Fibroblast of skin of back (primary cell): ENCODE measurements around the gene DCUN1D5. TPM values are rescaled to one million over a fixed set of nuclear protein-coding genes. Genes with fewer than 3 reads are reported as not detected.

Experiments
- DNase-seq: peaks from one replicate; pipeline ENCODE4 v3.0.0-alpha.2; 2013
- polyA plus RNA-seq, 2 experiments: library from polyadenylated mRNA; unstranded; fragments of 120-200 nt; gene quantifications; one replicate each; pipeline ENCODE4 v1.2.1, GENCODE V29; 2013; ENCODE audit not compliant: insufficient read length in 2 of 2

DCUN1D5 gene
- 59.1 TPM for polyA plus RNA-seq (2013, experiment 1 of 2; ENCODE audit: insufficient read length)
- 41.3 TPM for polyA plus RNA-seq (2013, experiment 2 of 2; ENCODE audit: insufficient read length)

DNA sequence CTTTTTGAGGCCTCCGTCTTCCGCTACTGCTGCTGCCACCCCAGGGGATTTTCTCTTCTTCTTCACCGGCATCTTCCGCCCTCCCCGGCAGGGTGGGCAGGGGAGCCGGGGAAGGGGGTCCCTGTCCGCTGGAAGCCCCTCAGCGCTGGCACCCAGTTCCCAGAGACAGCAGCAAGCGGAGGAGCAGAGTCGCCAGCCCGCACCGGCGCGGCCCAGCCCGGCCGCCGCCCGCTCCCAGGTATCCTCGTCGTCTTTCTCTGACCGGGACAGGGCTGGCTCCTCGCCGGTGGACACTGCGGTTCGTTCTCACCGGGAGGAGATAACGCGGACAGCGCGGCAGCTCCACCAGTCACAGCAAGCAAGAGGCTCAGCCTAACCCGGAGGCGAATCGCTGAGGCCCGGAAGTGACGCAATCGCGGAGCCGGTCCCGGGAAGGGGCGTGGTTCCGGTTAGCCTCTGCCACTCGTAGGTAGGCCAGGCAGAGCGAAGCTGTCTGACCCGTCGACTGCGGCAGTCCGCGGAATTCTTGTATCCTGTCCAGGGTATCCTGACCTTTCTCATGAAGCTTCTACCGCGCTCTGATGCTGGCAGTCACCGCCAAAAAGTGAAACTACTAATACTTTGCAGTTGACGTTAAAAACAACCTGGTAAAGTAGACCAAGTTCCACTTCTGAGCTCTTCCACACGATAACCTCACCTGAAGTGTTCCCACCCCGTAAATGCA, at the start of gene DCUN1D5:
Gene DCUN1D5 (minus strand): TSS at position 360 of the 724 bp plus-strand sequence. CDS start 288 bp downstream, at position 72.
- peak; percentile 94 for DNase-seq

DNA sequence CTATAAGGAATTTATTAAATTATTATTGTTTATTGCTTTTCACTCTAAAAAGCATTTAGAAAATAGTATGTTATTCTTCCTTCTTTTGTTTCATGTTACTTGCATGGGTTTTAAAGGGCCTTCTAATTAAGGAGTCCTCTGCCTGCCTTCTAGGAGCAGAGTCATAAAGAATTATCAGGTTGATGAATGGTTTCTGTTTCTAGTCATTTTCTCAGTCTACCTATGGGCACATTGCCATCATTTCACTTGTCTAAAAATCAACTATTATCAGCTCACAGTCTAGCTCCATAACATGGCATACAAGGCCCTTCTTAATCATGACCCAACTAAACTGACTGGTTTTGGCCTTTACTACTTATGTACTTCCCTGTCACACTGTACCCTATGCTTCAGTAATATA, 33.5 kb upstream of the DCUN1D5 start:
- no peak for DNase-seq

GRCh38 chr11:103114836-103115235, 22.9 kb upstream of the DCUN1D5 start:
- DNase-seq: no peak

GRCh38 chr11:103112364-103112763, 20.4 kb upstream of the DCUN1D5 start:
- DNase-seq: no peak

- DNase-seq: no peak
These were observed 19.4 kb upstream of the DCUN1D5 start for GRCh38 chr11:103111400-103111799.

- peak; percentile 53 for DNase-seq
These were observed 18.4 kb upstream of the DCUN1D5 start for GRCh38 chr11:103110391-103110790.

DNA sequence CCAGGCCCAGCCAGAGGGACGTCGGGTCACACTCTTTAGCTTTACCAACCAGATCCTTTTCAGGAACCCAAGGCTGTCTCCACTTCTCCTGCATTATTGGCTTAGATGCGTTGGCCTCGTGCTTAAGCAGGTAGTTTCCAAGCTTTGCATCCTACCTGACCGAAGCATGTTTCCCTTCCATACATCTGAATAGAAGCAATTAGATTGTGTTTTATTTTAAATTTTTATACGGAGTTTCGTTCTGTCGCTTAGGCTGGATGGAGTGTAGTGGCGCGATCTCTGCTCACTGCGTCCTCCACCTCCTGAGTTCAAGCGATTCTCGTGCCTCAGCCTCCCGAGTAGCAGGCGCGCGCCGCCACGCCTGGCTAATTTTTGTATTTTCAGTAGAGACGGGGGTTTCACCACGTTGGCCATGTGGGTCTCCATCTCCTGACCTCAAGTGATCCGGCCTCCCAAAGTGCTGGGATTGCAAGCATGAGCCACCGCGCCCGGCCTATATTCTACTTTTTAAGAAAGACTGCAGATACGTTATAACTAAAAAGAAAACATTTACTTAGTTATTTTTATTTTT, 17.9 kb upstream of the DCUN1D5 start:
- peak; percentile 15 for DNase-seq

DNA sequence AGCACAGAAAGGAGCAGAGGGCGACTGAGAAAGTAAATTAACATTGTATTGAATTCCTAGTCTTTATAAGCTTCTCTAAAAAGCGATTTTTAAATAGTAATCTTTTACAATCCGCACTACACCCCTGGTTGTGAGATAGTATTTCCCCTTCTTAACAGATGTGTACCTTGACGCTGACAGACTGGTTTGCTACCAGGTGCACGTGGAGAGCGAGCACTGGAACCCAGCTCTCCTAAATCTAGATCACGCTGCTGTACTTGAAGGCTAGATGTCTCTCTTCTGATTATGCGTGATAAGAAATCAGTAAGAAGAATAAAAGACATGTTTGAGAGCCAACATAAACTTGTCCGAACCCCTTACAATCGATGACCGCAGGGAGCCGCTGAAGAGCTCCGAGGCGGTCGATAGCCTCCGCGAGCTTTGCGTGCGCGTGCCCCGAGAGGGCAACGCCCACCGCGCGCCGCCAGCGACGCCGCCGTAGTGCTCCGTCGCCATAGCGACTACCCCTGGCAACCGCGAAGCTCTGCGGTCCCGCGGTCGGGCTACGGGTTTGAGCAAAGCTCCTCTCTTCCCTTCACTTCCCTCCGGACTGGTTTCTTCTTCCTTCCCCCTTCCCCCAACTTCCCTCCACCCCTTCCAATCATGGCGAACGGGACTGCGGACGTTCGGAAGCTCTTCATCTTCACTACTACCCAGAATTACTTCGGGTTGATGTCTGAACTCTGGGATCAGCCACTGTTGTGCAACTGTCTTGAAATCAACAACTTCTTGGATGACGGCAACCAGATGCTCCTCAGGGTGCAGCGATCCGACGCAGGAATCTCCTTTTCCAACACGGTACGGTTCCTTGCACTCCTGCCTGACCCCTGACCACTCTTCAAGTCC, 17.2 kb upstream of the DCUN1D5 start, which contains the start of gene DYNC2H1:
Gene DYNC2H1 (plus strand): TSS at position 494 of the 885 bp plus-strand sequence. CDS start 149 bp downstream, at position 643.
- peak; percentile 90 for DNase-seq

DNA sequence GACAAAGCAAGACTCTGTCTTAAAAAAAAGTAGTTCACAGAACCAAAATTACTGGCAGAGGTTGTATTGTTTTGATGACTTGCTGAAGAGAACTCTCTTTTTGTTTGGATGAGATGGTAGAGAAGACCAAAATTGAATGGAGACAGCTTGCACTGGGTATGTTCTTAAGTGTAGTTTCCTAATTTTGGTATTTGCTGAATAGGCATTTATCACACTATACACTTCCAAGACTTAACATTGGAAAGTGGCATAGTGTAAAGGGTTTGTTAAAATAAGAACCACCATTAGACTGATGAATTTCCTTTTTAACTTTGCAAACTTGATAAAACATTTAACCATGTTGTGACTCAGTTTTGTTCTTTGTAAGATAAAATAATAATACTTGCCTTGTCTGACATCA, 5.3 kb upstream of the DCUN1D5 start:
- no peak for DNase-seq

GRCh38 chr11:103091064-103091800, 728 bp downstream of the DCUN1D5 start:
- DNase-seq: peak; percentile 34

DNA sequence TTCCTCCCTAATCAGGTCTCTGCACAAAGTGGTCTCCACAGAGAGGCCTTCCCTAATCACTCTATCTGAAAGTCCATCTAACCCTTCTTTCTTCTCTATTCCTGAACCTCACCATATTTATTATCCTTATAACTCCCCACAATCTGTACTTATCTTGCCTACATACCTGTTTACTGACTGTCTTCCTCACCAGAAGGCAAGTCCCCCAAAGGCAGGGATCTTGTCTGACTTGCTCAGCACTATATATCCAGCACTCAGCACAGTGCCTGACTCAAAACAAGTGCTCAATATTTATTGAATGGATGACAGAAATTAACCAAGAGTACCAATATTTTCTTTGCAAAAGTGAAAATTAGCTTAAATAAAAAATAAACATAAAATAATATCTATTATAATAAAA, 5.5 kb downstream of the DCUN1D5 start:
- peak; percentile 10 for DNase-seq

- peak; percentile 54 for DNase-seq
These were observed 6.1 kb downstream of the DCUN1D5 start for GRCh38 chr11:103085758-103086365.

DNA sequence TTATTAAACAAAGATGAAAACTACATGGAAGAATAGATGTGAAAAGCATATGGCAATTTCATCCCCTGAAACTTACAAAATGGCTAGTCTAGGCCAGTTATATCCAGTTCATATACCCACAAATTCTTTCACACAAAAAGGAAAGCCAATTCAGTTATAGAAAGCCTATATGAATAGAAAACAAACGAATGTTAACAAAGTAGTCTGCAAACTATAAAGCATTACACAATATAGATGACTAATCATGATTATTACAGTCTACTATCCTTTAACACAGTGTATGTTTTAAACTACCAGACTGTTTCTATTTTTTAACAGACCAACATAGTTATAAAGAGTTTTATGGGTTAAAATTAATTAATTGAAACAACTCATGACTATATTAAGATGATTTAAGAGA, 12.1 kb downstream of the DCUN1D5 start:
- DNase-seq: no peak

- DNase-seq: no peak
These were observed 13.2 kb downstream of the DCUN1D5 start for GRCh38 chr11:103078710-103079109.

DNA sequence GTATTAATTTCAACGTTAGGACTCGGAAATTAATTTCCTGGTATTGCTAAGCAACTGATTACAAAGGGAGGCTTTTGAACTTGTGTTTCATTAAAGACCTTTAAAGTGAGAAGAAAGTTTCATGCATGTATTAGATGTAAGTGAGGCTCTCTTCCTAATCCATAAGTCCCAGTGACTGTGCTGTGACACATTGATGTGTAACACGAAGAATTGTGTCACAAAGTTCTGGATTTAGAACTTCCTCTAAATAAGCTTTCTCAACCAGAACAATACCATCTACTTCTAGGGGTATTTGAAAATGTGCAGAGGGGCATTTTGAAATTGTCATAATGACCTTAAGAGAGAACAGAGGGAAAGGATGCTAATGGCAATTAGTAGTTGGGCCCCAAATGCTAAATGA, 14.4 kb downstream of the DCUN1D5 start:
- no peak for DNase-seq

GRCh38 chr11:103076361-103076760, 15.6 kb downstream of the DCUN1D5 start:
- DNase-seq: no peak

DNA sequence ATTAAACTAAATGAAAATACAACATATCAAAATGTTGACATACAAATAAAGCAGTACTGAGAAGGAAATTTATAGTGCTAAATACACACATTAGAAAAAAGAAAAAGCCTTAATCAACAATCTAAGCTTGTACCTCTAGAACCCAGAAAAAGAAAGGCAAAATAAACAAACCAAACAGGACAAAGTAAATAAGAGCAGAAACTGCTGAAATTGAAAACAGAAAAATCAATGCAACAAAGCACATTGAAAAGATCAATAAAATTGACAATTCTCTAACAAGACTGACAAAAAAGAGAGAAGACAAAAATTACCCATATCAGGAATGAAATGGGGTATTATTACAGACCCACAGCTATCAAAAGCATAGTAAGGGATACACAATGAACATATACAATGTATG, 21.0 kb downstream of the DCUN1D5 start:
- DNase-seq: no peak

DNA sequence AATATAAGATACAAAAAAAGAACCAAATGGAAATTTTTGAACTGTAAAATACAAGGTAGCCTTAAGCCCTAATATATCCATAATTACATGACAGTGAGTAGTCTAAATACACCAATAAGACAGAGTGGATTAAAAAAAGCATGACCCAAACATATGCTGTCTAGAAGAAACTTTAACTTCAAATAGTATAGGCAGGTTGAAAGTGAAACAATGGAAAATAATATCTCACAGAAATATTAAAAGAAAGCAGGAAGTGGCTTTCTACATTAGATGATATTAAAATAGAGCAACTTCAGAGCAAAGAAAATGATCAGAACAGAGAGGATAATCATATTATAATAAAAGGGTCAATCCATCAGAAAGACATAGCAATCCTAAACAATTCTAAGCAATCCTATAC, 21.8 kb downstream of the DCUN1D5 start:
- no peak for DNase-seq

DNA sequence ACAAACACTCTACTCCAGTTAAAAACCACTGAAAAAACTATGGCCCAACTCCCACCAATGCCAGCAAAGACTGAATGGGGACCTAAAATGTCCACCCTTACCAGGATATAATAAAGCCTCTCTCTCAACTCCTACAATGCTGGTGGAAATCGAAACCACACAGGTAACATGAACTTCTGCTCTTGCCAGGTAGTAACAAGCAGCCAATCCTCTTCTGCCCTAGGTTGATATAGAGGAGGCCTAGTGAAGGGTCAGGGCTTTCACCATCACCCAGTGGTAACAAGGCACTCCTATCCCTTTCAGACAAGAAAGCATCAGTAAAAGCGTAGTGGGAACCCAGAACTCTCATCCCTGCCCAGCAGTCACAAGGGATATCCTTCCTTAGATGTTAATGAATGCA, 22.6 kb downstream of the DCUN1D5 start:
- no peak for DNase-seq

GRCh38 chr11:103067118-103067517, 24.8 kb downstream of the DCUN1D5 start:
- no peak for DNase-seq

DNA sequence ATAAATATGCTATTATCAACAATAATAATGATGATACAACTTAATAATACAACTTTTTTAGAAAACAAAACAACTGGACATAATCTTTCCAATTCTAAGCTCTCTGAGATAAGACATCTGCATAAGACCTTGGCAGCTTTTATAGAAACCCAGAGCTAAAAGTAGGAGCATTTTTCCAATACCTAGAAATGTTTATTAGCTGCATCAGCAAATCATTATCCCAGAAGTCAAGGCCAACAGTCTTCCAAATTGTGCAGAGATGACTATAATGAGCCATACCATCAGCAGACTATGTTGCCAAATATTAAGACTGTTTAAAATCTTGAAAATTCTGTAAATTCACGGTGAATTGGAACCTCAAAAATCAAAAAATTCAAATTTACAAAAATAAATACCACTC, 30.3 kb downstream of the DCUN1D5 start:
- DNase-seq: no peak
